CD4-positive, alpha-beta T cell treated with Interleukin-15 for 1 hour (primary cell): Measurements from ENCODE around the gene GRK5.

ENCODE experiments used
- DNase-seq: peaks from one replicate; pipeline ENCODE4 v3.0.0-alpha.2; 2020

GRK5 gene

GRCh38 chr10:119393421-119393820, 186.1 kb downstream of the GRK5 start:
- DNase-seq = no peak

DNA sequence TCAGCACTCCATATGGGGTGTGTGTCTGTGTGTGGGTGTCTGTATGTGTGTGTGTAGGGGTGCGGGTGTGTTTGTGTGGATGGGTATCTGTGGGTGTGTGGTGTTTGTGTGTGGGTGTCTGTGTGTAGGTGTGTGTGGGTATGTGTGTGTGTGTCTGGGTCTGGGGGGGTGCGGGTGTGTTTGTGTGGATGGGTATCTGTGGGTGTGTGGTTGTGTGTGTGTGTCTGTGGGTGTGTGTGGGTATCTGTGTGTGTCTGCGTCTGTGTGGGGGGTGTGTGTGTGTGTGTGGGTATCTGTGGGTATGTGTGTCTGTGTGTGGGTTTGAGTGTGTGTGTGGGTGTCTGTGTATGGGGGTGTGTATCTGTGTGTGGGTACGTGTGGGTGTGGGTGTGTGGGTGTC, 186.5 kb downstream of the GRK5 start:
- no peak for DNase-seq

- DNase-seq = no peak
These were observed 187.4 kb downstream of the GRK5 start for GRCh38 chr10:119394657-119395279.

DNA sequence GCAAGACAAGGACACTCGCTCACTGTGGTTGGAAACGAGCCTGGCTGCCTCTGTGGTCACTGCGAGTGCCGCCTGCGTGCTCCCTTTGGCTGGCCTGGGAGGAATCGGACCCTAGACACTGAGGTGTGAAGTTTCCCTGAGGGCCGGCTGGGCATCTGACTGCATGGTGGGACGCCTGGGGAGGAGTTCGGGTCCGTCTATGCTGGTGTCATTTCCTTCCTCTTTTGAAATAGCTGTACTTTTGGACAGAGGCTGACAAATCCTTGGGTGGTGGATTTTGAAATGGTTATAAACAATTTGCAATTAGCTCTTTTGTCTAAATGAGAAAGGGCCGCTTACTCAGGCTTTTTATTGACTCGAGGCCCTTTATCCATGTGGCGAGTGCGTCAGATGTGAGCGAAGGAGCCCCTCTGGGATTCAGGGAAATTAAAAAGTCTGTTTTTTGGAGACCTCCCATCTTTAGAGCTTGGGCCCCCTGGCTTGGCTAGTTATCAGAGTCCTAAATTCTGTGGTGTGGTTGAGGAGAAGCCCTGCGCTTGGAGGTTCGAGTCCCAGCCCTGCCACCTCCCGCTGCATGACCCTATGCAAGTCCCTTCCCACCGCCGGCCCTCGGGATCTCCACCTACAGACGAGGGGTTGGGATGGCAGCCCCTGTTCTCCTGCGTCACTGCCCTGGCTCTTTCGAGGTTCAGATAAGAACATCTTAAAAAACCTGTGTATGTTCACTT, 188.1 kb downstream of the GRK5 start:
- peak; percentile 72 for DNase-seq

GRCh38 chr10:119396008-119396708, 188.8 kb downstream of the GRK5 start:
- DNase-seq = peak; percentile 42

GRCh38 chr10:119396709-119397071, 189.3 kb downstream of the GRK5 start:
- no peak for DNase-seq

- no peak for DNase-seq
These were observed 190.0 kb downstream of the GRK5 start for GRCh38 chr10:119397416-119397815.

DNA sequence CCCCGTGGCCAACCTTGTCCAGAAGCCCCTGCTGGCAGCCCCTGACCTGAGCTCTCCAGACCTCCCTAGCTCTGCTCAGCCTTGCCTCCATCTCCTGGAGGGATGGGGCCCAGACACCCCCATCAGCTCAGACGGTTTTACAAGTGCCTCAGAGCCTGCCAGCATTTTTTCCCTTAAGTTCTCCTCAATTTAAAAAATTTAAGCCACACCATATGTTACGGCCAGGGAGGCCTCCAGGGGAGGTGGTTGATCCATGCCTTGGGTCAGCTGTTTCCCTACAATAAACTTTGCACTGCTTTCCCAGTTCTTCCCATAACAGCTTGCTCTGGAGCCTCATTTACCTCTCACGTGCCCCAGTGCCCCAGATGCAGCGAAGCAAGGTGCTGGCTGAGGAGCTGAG, 191.6 kb downstream of the GRK5 start:
- DNase-seq = no peak

DNA sequence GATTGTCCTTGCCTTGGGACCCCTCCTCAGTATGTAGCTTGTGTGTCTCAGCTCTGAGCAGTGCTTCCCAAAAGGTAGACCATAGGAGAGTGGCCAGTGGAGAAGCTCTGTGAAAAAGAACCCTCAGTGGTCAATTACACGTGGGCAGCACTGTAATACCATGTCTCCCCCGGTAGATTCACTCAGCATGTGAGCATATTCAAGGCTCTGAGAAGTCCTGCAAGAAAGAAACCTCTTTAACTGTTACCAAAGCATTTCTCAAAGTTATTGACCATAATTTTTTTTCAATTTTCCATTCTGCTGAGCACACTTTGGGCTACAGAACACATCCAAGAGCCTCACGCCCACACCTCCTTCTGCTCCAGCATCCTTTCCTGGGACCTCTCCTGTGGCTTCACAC, 192.1 kb downstream of the GRK5 start:
- DNase-seq = no peak

DNA sequence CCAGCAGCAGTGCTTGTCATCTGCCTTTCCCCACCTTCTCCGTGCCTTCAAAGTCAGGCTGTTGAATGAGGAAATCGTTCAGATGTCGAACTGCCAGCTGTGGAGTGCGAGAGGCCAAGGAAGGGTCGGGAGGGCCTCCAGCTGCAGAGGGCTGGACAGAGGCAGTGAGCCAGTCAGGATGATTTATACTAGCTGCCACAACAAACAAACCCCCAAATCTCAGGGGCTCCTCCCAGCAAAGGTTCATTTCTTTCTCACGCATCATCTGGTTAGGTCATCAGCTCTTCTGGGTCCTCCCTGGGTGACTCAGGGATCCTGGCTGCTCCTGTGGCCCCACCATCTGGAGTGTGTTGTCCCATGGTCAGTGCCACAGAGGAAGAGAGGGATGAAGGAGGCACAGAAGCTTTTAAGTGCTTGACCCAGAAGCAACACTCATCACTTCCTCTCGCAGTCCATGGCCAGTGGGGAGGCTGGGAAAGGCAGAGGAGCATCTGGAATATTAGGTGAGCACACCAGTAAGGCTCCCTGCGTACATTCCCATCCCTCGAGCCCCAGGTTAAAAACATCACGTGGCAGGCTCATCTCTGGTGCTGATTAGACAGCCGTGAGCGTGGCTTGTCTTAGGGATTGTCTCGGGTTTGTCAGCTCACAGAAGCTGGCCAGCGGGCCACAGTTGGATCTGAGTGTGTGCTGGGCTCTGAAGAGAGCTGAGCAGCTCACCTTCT, 194.5 kb downstream of the GRK5 start:
- peak; percentile 56 for DNase-seq

GRCh38 chr10:119403921-119404320, 196.6 kb downstream of the GRK5 start:
- DNase-seq = no peak

DNA sequence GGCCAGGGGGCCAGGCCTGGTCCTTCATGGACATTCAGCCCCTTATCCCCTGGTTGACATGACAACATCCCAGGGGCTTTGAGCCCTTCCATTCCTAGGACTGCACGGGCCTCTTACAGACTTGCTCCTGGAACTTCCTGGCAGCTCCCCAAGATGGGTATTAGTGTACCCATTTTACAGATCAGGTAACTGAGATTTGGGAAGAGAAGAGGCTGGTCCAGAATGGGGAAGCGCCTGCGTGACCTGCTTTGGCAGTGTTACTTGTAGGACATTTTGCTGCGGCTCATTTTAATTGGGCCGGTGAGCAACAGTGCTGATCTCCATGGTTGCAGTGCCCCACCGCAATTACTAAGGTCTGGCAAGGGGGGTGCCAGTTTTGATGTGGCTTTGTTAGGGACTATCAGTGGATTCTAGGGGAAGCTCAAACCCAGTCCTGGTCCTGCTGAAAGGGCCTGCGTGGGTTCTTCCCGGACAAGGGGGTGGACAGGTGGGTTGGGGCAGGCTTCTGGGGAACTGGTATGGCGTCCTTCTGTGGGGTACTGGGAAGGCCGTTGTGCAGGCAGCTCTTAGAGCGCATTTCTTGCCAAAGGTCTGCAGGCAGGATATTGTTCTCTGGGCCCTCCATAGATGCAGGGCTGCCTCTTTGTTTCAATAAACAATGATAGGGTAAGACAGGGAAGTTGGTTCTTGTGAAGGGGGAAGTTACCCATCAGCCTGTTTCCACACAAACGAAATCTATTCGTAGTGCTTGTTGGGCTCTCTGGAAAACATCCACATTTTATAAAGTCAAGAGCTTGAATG, 197.5 kb downstream of the GRK5 start:
- DNase-seq = no peak

- DNase-seq = no peak
These were observed 198.1 kb downstream of the GRK5 start for GRCh38 chr10:119405520-119405807.

DNA sequence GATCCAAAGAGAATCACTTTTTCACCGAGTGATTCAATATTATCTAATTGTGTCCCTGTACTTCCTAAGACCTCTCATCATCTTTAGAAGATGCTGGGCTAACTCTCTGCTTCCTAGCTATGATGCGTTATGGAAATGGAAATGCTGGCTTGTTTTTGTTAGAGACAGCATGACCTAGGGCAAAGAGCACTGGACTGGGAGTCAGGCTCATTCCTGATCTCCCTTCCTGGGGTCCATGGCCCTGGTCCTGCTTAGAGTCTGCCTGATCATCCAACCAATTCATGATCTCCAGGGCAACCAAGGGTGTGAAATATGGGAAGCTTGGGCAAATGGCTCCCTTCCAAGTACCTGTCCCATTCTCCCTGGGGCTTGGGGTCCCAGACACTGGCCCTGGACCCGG, 198.8 kb downstream of the GRK5 start:
- DNase-seq = no peak

GRCh38 chr10:119406601-119407253, 199.4 kb downstream of the GRK5 start:
- DNase-seq = no peak

- DNase-seq = no peak
These were observed 199.9 kb downstream of the GRK5 start for GRCh38 chr10:119407254-119407777.

GRCh38 chr10:119408072-119408471, 200.7 kb downstream of the GRK5 start:
- no peak for DNase-seq

DNA sequence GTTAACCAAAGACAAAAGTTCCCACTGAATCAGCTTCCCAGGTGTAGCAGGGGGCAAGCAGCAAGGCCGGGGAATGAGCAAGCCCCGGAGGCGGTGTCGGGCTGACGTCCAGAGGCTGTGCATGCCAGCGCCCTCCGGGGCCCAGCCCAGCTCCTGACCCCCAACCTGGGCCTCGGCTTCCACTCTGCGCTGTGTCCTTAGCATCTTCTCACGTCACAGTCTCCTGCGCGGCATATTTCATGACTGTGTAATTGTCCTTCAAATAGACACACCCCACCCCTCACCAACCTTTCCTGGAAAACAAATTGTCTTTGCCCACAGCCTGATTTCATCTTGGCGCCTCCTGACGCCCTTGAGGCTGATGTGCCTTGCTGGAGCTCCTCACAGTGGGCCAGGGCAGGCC, 201.6 kb downstream of the GRK5 start:
- DNase-seq = no peak

GRCh38 chr10:119409385-119409784, 202.0 kb downstream of the GRK5 start:
- DNase-seq = no peak

DNA sequence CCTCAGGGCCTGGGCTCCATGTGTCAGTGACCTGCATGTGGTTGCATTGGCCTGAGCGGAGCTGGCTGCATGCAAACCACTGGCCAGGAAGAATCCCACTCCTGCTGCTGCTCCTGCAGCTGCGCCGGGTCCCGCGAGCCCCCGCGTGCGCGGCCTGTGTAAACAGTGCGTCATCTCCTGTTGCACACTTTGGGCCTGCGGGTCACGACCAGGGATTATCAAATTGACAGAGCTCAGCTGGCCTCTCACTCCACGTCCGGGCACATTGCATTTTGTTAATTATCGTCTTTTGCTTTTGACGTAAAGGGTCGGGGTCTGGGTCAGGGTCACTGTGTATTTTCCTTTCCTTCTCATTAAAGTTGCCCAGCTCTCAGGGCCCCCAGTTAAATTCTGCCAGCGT, 202.5 kb downstream of the GRK5 start:
- no peak for DNase-seq

- DNase-seq = no peak
These were observed 203.2 kb downstream of the GRK5 start for GRCh38 chr10:119410361-119411116.
